Hepatocyte (in vitro differentiated cells): ENCODE results near the gene ZC3H8.

Experiments used
- EZH2 ChIP-seq: fragments of 200-600 bp; sonication (generic); IDR thresholded peaks from 2 replicates; pipeline ENCODE4 v1.6.1; 2016; ENCODE audit warnings: antibody characterized with exemption, mild to moderate bottlenecking, borderline replicate concordance
- TF ChIP-seq, protein P1 (sequence below): fragments of 200-600 bp; sonication (generic); IDR thresholded peaks from 2 replicates; pipeline ENCODE4 v1.5.1; 2016; ENCODE audit warnings: antibody characterized with exemption, mild to moderate bottlenecking; ENCODE audit not compliant: poor library complexity

DNA sequence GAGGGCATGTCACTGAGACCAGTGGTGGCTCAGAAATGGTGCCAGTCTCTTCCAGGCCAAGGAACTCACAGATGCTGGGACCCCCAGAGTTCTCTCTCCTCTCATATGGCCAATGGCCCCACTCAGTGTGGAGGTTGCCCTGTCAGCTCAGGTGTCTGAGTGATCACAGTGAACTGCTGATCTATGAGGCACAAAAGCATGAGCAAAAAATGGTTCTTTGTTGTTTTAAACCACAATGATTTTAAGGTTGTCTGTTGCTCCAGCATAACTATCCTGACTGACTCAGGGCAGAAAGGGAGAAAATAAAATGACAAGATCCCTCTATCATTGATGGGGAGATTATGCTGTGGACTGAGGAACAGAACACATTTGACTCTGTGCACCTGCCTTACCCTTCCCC is 58.9 kb downstream of the ZC3H8 start:
- TF ChIP-seq, protein P1, sequence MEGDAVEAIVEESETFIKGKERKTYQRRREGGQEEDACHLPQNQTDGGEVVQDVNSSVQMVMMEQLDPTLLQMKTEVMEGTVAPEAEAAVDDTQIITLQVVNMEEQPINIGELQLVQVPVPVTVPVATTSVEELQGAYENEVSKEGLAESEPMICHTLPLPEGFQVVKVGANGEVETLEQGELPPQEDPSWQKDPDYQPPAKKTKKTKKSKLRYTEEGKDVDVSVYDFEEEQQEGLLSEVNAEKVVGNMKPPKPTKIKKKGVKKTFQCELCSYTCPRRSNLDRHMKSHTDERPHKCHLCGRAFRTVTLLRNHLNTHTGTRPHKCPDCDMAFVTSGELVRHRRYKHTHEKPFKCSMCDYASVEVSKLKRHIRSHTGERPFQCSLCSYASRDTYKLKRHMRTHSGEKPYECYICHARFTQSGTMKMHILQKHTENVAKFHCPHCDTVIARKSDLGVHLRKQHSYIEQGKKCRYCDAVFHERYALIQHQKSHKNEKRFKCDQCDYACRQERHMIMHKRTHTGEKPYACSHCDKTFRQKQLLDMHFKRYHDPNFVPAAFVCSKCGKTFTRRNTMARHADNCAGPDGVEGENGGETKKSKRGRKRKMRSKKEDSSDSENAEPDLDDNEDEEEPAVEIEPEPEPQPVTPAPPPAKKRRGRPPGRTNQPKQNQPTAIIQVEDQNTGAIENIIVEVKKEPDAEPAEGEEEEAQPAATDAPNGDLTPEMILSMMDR: no peak
- TF ChIP-seq EZH2: no peak
